H1 (cell line): ENCODE measurements around the gene FHAD1. TPM values are rescaled to one million over a fixed set of nuclear protein-coding genes. Genes with fewer than 3 reads are reported as not detected.

Experiments used
- CTCF ChIA-PET: fragments of 300-600 bp; sonication (Branson Sonifier 250); formaldehyde crosslinking; loops from one replicate; lab custom pipeline; 2021; ENCODE audit not compliant: partially characterized antibody; lab: Charles Lee
- POLR2A ChIA-PET: fragments of 300-600 bp; sonication (Branson Sonifier 250); formaldehyde crosslinking; loops from one replicate; lab custom pipeline; 2021; ENCODE audit warnings: inconsistent platforms; ENCODE audit not compliant: partially characterized antibody; lab: Charles Lee
- DNase-seq, 2 experiments: peaks; one replicate each; pipeline versions ENCODE4 v3.0.0 to v3.0.0-alpha.2; 2010 to 2022; ENCODE audit warnings: low spot score in 2 of 2, low read depth in 1 of 2, mixed read lengths in 1 of 2
- FAIRE-seq: peaks from 2 replicates; lab custom pipeline; 2011; peaks lifted over from hg19 to GRCh38; lab: Jason Lieb, UNC
- H2AFZ ChIP-seq: 2 replicates; pipeline ENCODE4 v1.8.1; 2012; ENCODE audit warnings: low read length, inconsistent platforms
- H2AK5ac ChIP-seq: 2 replicates; pipeline ENCODE4 v1.6.1; 2013; ENCODE audit warnings: low read depth, low read length
- H2BK120ac ChIP-seq: replicated peaks from 2 replicates; pipeline ENCODE3; 2013; ENCODE audit warnings: low read depth, low read length, inconsistent platforms
- H2BK12ac ChIP-seq: 2 replicates; pipeline ENCODE4 v1.6.1; 2013; ENCODE audit warnings: low read depth, low read length
- H2BK15ac ChIP-seq: 2 replicates; pipeline ENCODE4 v1.6.1; 2013; ENCODE audit warnings: low read length
- H2BK20ac ChIP-seq: 2 replicates; pipeline ENCODE4 v1.6.1; 2013; ENCODE audit warnings: low read length
- H2BK5ac ChIP-seq: 2 replicates; pipeline ENCODE4 v1.6.1; 2013; ENCODE audit warnings: low read depth, low read length
- H3K14ac ChIP-seq: 2 replicates; pipeline ENCODE4 v1.6.1; 2013; ENCODE audit warnings: inconsistent platforms; ENCODE audit not compliant: insufficient read length
- H3K18ac ChIP-seq: 2 replicates; pipeline ENCODE4 v1.6.1; 2013; ENCODE audit warnings: low read length; ENCODE audit errors: extremely low read depth
- H3K23ac ChIP-seq: 2 replicates; pipeline ENCODE4 v1.6.1; 2013; ENCODE audit warnings: inconsistent platforms; ENCODE audit not compliant: insufficient read length
- H3K23me2 ChIP-seq: 2 replicates; pipeline ENCODE4 v1.6.1; 2013; ENCODE audit warnings: low read depth, low read length
- H3K27ac ChIP-seq: 2 replicates; pipeline ENCODE4 v1.6.1; 2011; ENCODE audit warnings: low read depth, low read length, inconsistent platforms
- H3K27me3 ChIP-seq, 4 experiments: replicated peaks in 1 of 4; 1 replicate in 1 of 4; 2 replicates in 3 of 4; pipeline versions ENCODE4 v1.6.1 to v1.8.1; 2011 to 2013; ENCODE audit warnings: low read length in 3 of 4, mild to moderate bottlenecking in 3 of 4, inconsistent platforms in 2 of 4, mixed read lengths in 2 of 4, moderate library complexity in 1 of 4; ENCODE audit not compliant: control insufficient read depth in 3 of 4, insufficient read depth in 3 of 4; ENCODE audit errors: extremely low read depth in 1 of 4
- H3K36me3 ChIP-seq, 4 experiments: 2 replicates each; pipeline versions ENCODE4 v1.6.1 to v1.8.1; 2011 to 2013; ENCODE audit warnings: mild to moderate bottlenecking in 4 of 4, low read length in 3 of 4, moderate library complexity in 2 of 4, control low read depth in 1 of 4, inconsistent platforms in 1 of 4; ENCODE audit not compliant: insufficient read depth in 4 of 4, control insufficient read depth in 2 of 4
- H3K4ac ChIP-seq: replicated peaks from 2 replicates; pipeline ENCODE3; 2013; ENCODE audit warnings: low read length, low read depth, mixed read lengths, inconsistent platforms; ENCODE audit not compliant: insufficient read length
- H3K4me1 ChIP-seq, 4 experiments: replicated peaks in 1 of 4; 1 replicate in 1 of 4; 2 replicates in 3 of 4; pipeline versions ENCODE4 v1.6.1 to v1.8.1; 2011 to 2013; ENCODE audit warnings: low read length in 3 of 4, inconsistent platforms in 2 of 4, mixed read lengths in 1 of 4; ENCODE audit not compliant: insufficient read depth in 4 of 4, control insufficient read depth in 3 of 4
- H3K4me2 ChIP-seq, 2 experiments: 2 replicates each; pipeline versions ENCODE4 v1.6.1 to v1.8.1; 2011 to 2013; ENCODE audit warnings: low read depth in 2 of 2, low read length in 2 of 2, control low read depth in 1 of 2, inconsistent platforms in 1 of 2, mild to moderate bottlenecking in 1 of 2; ENCODE audit not compliant: insufficient read depth in 1 of 2
- H3K4me3 ChIP-seq, 4 experiments: fragments of 200-600, 300-600 bp in 1 of 4; sonication (generic), shearing (Covaris generic), sonication (Bioruptor Twin) in 1 of 4; 2 replicates each; pipeline versions ENCODE4 v1.5.1 to v1.8.1; 2011 to 2016; ENCODE audit warnings: low read length in 4 of 4, low read depth in 3 of 4, control low read depth in 2 of 4, inconsistent platforms in 2 of 4, mild to moderate bottlenecking in 2 of 4, mixed read lengths in 1 of 4, moderate library complexity in 1 of 4; ENCODE audit not compliant: insufficient read depth in 2 of 4; ENCODE audit errors: extremely low read depth in 1 of 4
- H3K56ac ChIP-seq: replicated peaks from 2 replicates; pipeline ENCODE3; 2013; ENCODE audit warnings: low read depth, mild to moderate bottlenecking, mixed read lengths, low read length, inconsistent platforms; ENCODE audit not compliant: insufficient read length
- H3K79me1 ChIP-seq: 2 replicates; pipeline ENCODE4 v1.6.1; 2013; ENCODE audit warnings: low read depth, low read length, control low read depth
- H3K79me2 ChIP-seq, 2 experiments: 2 replicates each; pipeline versions ENCODE4 v1.6.1 to v1.8.1; 2012 to 2013; ENCODE audit warnings: low read length in 2 of 2, mild to moderate bottlenecking in 2 of 2, inconsistent platforms in 1 of 2; ENCODE audit not compliant: insufficient read depth in 2 of 2, control insufficient read depth in 1 of 2
- H3K9ac ChIP-seq, 4 experiments: replicated peaks in 1 of 4; 1 replicate in 1 of 4; 2 replicates in 3 of 4; pipeline versions ENCODE4 v1.6.1 to v1.8.1; 2011 to 2013; ENCODE audit warnings: low read depth in 3 of 4, low read length in 3 of 4, control low read depth in 2 of 4, mild to moderate bottlenecking in 2 of 4, moderate library complexity in 2 of 4, inconsistent platforms in 1 of 4; ENCODE audit errors: extremely low read depth in 1 of 4
- H3K9me3 ChIP-seq, 2 experiments: 2 replicates each; pipeline versions ENCODE4 v1.6.1 to v1.8.1; 2012 to 2013; ENCODE audit warnings: mild to moderate bottlenecking in 2 of 2, moderate library complexity in 2 of 2, control low read depth in 1 of 2, inconsistent platforms in 1 of 2, low read depth in 1 of 2, low read length in 1 of 2, mixed read lengths in 1 of 2; ENCODE audit not compliant: insufficient read depth in 2 of 2
- H4K20me1 ChIP-seq, 2 experiments: replicated peaks in 1 of 2; 2 replicates each; pipeline versions ENCODE3 to v1.8.1; 2011 to 2013; ENCODE audit warnings: inconsistent platforms in 2 of 2, low read length in 2 of 2, mild to moderate bottlenecking in 1 of 2; ENCODE audit not compliant: insufficient read depth in 2 of 2, control insufficient read depth in 1 of 2
- H4K5ac ChIP-seq: 2 replicates; pipeline ENCODE4 v1.6.1; 2013; ENCODE audit warnings: low read length, low read depth, mixed read lengths, inconsistent platforms; ENCODE audit not compliant: insufficient read length
- H4K8ac ChIP-seq: 2 replicates; pipeline ENCODE4 v1.8.0; 2013; ENCODE audit warnings: mild to moderate bottlenecking, moderate library complexity, low read length, inconsistent platforms; ENCODE audit not compliant: insufficient read depth; ENCODE audit errors: extremely low read depth
- H4K91ac ChIP-seq: replicated peaks from 2 replicates; pipeline ENCODE3; 2013; ENCODE audit warnings: low read length, mixed read lengths, inconsistent platforms; ENCODE audit not compliant: insufficient read length
- CTCF ChIP-seq, 3 experiments: IDR thresholded peaks; 1 replicate in 2 of 3; 2 replicates in 1 of 3; pipeline versions ENCODE4 v1.5.1 to v1.6.1; 2011; ENCODE audit warnings: low read length in 3 of 3, mild to moderate bottlenecking in 3 of 3, inconsistent platforms in 2 of 3, low read depth in 1 of 3, moderate library complexity in 1 of 3; ENCODE audit not compliant: insufficient read depth in 1 of 3; ENCODE audit errors: control extremely low read depth in 1 of 3
- MAFK ChIP-seq: IDR thresholded peaks from 2 replicates; pipeline ENCODE4 v1.6.1; 2012; ENCODE audit warnings: low read depth, mild to moderate bottlenecking, improper control_type of control experiment, low read length
- RAD21 ChIP-seq, 2 experiments: IDR thresholded peaks in 1 of 2; conservative IDR thresholded peaks in 1 of 2; 2 replicates each; pipeline ENCODE4 v1.6.1; 2011; ENCODE audit warnings: low read depth in 2 of 2, low read length in 2 of 2, improper control_type of control experiment in 1 of 2, inconsistent platforms in 1 of 2, mild to moderate bottlenecking in 1 of 2, moderate library complexity in 1 of 2
- WGBS, 2 experiments: shearing (Covaris generic) in 1 of 2; methylation state at CpG; one replicate each; pipeline versions ENCODE4 v1.1.6 to v1.1.7; 2013 to 2015; ENCODE audit warnings: low lambda C conversion rate in 2 of 2, mixed read lengths in 2 of 2, inconsistent platforms in 1 of 2, low coverage in 1 of 2, missing lambda C conversion rate in 1 of 2; ENCODE audit not compliant: insufficient replicate concordance in 2 of 2, insufficient coverage in 1 of 2, insufficient read length in 1 of 2; ENCODE audit errors: extremely low coverage in 1 of 2, missing lambda C conversion rate in 1 of 2; 5-methylcytosine and 5-hydroxymethylcytosine counted together
- polyA plus RNA-seq, 7 experiments: library from polyadenylated mRNA; depleted of rRNA in 3 of 7; stranded (reverse) in 5 of 7; unstranded in 2 of 7; fragments of >200 nt in 5 of 7; fragments of 200-250 nt in 2 of 7; gene quantifications; 1 replicate in 5 of 7; 2 replicates in 1 of 7; 4 replicates in 1 of 7; pipeline versions ENCODE4 v1.2.1 to v1.2.3, GENCODE V29; 2011 to 2013; ENCODE audit warnings: missing spikeins in 2 of 7, mixed read lengths in 2 of 7
- total RNA-seq: library from RNA; stranded (reverse); fragmentation: NEBNext Ultra II Directional; extraction: Animal tissue kit (Norgen Biotek cat#: 25700); gene quantifications from 2 replicates; pipeline ENCODE4 v1.2.1, GENCODE V29; 2021

FHAD1 gene
- total and polyA plus RNA-seq, 2 of the 8 experiments (the other 6 are each of a cell fraction or from before 2014, with no cell fraction given), result 0.39 to 0.69 TPM

- Histone ChIP-seq H3K79me1 (no peaks in the 10 kb centered on the region), H3K9ac (no peak overlapping the region), H3K79me2 (no peaks in the 10 kb centered on the region), H3K14ac (no peak overlapping the region), H4K91ac (no peak overlapping the region), H3K27ac (no peak overlapping the region), H3K9me3 (no peaks in the 10 kb centered on the region), H2BK120ac (no peak overlapping the region), H3K56ac (no peak overlapping the region), H2BK12ac (no peak overlapping the region), H3K36me3 (no peaks in the 10 kb centered on the region), H4K20me1 (no peaks in the 10 kb centered on the region), H3K4me2 (no peak overlapping the region), H2AK5ac (no peak overlapping the region), H2AFZ (no peak overlapping the region), H3K23me2 (no peaks in the 10 kb centered on the region), H4K5ac (no peak overlapping the region), H3K23ac (no peak overlapping the region), H4K8ac (no peak overlapping the region; the same call in 1 of the 2 replicates), H3K4me1 (peaks cover 0 to 11% (median 6%) of the 10 kb centered on the region in 4 experiments; a peak in 5 of 7 replicates), H3K27me3 (no peaks in the 10 kb centered on the region), H2BK15ac (peak overlapping the region; percentile 85; the same call in 1 of the 2 replicates), H2BK20ac (no peak overlapping the region), H3K4me3 (no peak overlapping the region), H2BK5ac (no peak overlapping the region), H3K4ac (no peak overlapping the region), H3K18ac (no peak overlapping the region)
- WGBS, 2 experiments, result 92% methylated on average over 4 of the region's 4 CpGs; no CpG with 5 or more reads in 1 of the 2 experiments
- DNase-seq, result no peak
- FAIRE-seq, result no peak
- ChIA-PET POLR2A (no interaction called here), CTCF (interaction anchor here (0.6 to 4.8 kb wide), 18 partner anchors 8 to 214 kb away, joined by 3 to 170 read pairs (median 4); partner anchors contain the start of genes CTRC and EFHD2)
- TF ChIP-seq RAD21 (IDR thresholded peaks at IDR 0.05 in 1 of 2, conservative IDR thresholded peaks at IDR 0.05 in 1 of 2; ENCODE audit: low read depth in 2 of 2, low read length in 2 of 2) (peak; percentile 43 to 62), MAFK (no peak), CTCF (IDR thresholded peaks at IDR 0.05; ENCODE audit: control extremely low read depth in 1 of 3, insufficient read depth in 1 of 3, low read depth in 1 of 3, low read length in 3 of 3) (peak; percentile 33 to 48 (median 45))
Observed at GRCh38 chr1:15325375-15326085, 78.5 kb downstream of the FHAD1 start.
